GM23338 (cell line): ENCODE results near the gene PRMT9. TPM values are rescaled to one million over a fixed set of nuclear protein-coding genes. Genes with fewer than 3 reads are reported as not detected.
A peak's percentile ranks its signal among the peaks of the same experiment; 100 is the strongest.

Experiments used
- ATAC-seq: fragments of 200-7000 bp; cut with Tn5 transposase; 3 replicates; pipeline ENCODE4 v1.9.1; 2020
- DNase-seq: peaks from one replicate; pipeline ENCODE4 v3.0.0-alpha.2; 2015; ENCODE audit warnings: low spot score
- H2AFZ ChIP-seq: fragments of 200-600 bp; sonication (generic); 2 replicates; pipeline ENCODE4 v1.8.0; 2016; ENCODE audit warnings: antibody characterized with exemption, mild to moderate bottlenecking, moderate library complexity
- H3F3A ChIP-seq: fragments of 200-600 bp; sonication (generic); replicated peaks from 2 replicates; pipeline ENCODE4 v1.8.0; 2017; ENCODE audit warnings: antibody characterized with exemption, mixed run types, low read depth
- H3K27ac ChIP-seq: fragments of 200-600 bp; sonication (generic); 2 replicates; pipeline ENCODE4 v1.6.1; 2016; ENCODE audit warnings: low read depth
- H3K27me3 ChIP-seq: fragments of 200-600 bp; sonication (generic); 2 replicates; pipeline ENCODE4 v1.8.0; 2016; ENCODE audit warnings: mild to moderate bottlenecking, mixed run types, moderate library complexity; ENCODE audit not compliant: insufficient read depth
- H3K36me3 ChIP-seq: fragments of 200-600 bp; sonication (generic); 2 replicates; pipeline ENCODE4 v1.8.0; 2016; ENCODE audit warnings: mild to moderate bottlenecking; ENCODE audit not compliant: insufficient read depth
- H3K4me1 ChIP-seq: fragments of 200-600 bp; sonication (generic); 2 replicates; pipeline ENCODE4 v1.8.0; 2016; ENCODE audit warnings: mild to moderate bottlenecking, moderate library complexity; ENCODE audit not compliant: insufficient read depth
- H3K4me2 ChIP-seq: fragments of 200-600 bp; sonication (generic); 2 replicates; pipeline ENCODE4 v1.7.1; 2017; ENCODE audit warnings: mixed run types
- H3K4me3 ChIP-seq: fragments of 200-600 bp; sonication (generic); 2 replicates; pipeline ENCODE4 v1.6.1; 2016; ENCODE audit warnings: mixed run types
- H3K79me2 ChIP-seq: fragments of 200-600 bp; sonication (generic); replicated peaks from 2 replicates; pipeline ENCODE4 v1.8.0; 2017; ENCODE audit warnings: mild to moderate bottlenecking; ENCODE audit not compliant: insufficient read depth
- H3K9me2 ChIP-seq: fragments of 200-600 bp; sonication (generic); 2 replicates; pipeline ENCODE4 v1.8.0; 2017; ENCODE audit not compliant: insufficient read depth
- H4K20me1 ChIP-seq: fragments of 200-600 bp; sonication (generic); replicated peaks from 2 replicates; pipeline ENCODE4 v1.8.0; 2017; ENCODE audit warnings: mild to moderate bottlenecking; ENCODE audit not compliant: insufficient read depth
- H3K27ac Mint-ChIP-seq: 2 replicates; pipeline ENCODE4 v1.8.0; 2020; ENCODE audit warnings: inconsistent platforms, mild to moderate bottlenecking, moderate library complexity, mixed read lengths
- H3K27me3 Mint-ChIP-seq: 3 replicates; pipeline ENCODE4 v1.8.0; 2022; ENCODE audit warnings: low read depth, mild to moderate bottlenecking, moderate library complexity, mixed read lengths, inconsistent platforms; ENCODE audit not compliant: insufficient read depth, poor library complexity
- H3K36me3 Mint-ChIP-seq: 3 replicates; pipeline ENCODE4 v1.8.0; 2021; ENCODE audit warnings: low read depth, mild to moderate bottlenecking, inconsistent platforms, moderate library complexity, mixed read lengths
- H3K4me1 Mint-ChIP-seq: 3 replicates; pipeline ENCODE4 v1.8.0; 2020; ENCODE audit warnings: mild to moderate bottlenecking, inconsistent platforms, mixed read lengths
- H3K4me3 Mint-ChIP-seq: 3 replicates; pipeline ENCODE4 v1.8.0; 2021; ENCODE audit warnings: moderate library complexity, mild to moderate bottlenecking, inconsistent platforms, mixed read lengths
- H3K9me3 Mint-ChIP-seq: 3 replicates; pipeline ENCODE4 v1.8.0; 2020; ENCODE audit warnings: moderate library complexity, mild to moderate bottlenecking, inconsistent platforms, mixed read lengths
- CREB1 ChIP-seq: fragments of 250-450 bp; sonication (Bioruptor Pico); IDR thresholded peaks from 2 replicates; pipeline ENCODE4 v1.5.0; 2020; ENCODE audit warnings: low read depth, mild to moderate bottlenecking, moderate library complexity
- EZH2phosphoT487 ChIP-seq: fragments of 200-600 bp; sonication (generic); IDR thresholded peaks from one replicate; pipeline ENCODE4 v1.8.1; 2018; ENCODE audit warnings: antibody characterized with exemption; ENCODE audit not compliant: unreplicated experiment
- JUNB ChIP-seq: IDR thresholded peaks from one replicate; pipeline ENCODE4 v1.6.1; 2016; ENCODE audit warnings: antibody characterized with exemption; ENCODE audit not compliant: unreplicated experiment
- NANOG ChIP-seq: IDR thresholded peaks from 2 replicates; pipeline ENCODE4 v1.6.1; 2016; ENCODE audit warnings: antibody characterized with exemption, borderline replicate concordance
- POLR2AphosphoS5 ChIP-seq: IDR thresholded peaks from 2 replicates; pipeline ENCODE4 v1.6.1; 2016; ENCODE audit warnings: antibody characterized with exemption, low read depth
- ZNF114 ChIP-seq: fragments of 250-450 bp; sonication (Bioruptor Pico); IDR thresholded peaks from 2 replicates; pipeline ENCODE4 v1.5.0; 2020; ENCODE audit warnings: mild to moderate bottlenecking, moderate library complexity
- ZNF331 ChIP-seq: fragments of 250-450 bp; sonication (Bioruptor Pico); IDR thresholded peaks from 2 replicates; pipeline ENCODE4 v1.5.0; 2020; ENCODE audit warnings: low read depth, mild to moderate bottlenecking, moderate library complexity
- polyA plus RNA-seq: library from polyadenylated mRNA; unstranded; fragments of >200 nt; fragmentation: Nextera tagmentation; extraction: Ambion mirVana; gene quantifications from 2 replicates; pipeline ENCODE4 v1.2.1, GENCODE V29; 2016
- total RNA-seq: library from RNA; depleted of rRNA; stranded (reverse); fragments of >200 nt; shearing (Covaris generic); gene quantifications from 2 replicates; pipeline ENCODE4 v1.2.3, GENCODE V29; 2014
- TF ChIP-seq, protein P1 (sequence below), 2 experiments: fragments of 200-600 bp in 1 of 2; sonication (generic) in 1 of 2; conservative IDR thresholded peaks; 2 replicates each; pipeline versions ENCODE4 v1.5.1 to v1.6.1; 2016 to 2017; ENCODE audit warnings: antibody characterized with exemption in 2 of 2, low read depth in 2 of 2, mild to moderate bottlenecking in 2 of 2, moderate library complexity in 1 of 2
- TF ChIP-seq, protein P2 (sequence below): IDR thresholded peaks from one replicate; pipeline ENCODE4 v1.6.1; 2018; ENCODE audit warnings: antibody characterized with exemption; ENCODE audit not compliant: unreplicated experiment
- TF ChIP-seq, protein P3 (sequence below): fragments of 250-450 bp; sonication (Bioruptor Pico); IDR thresholded peaks from 2 replicates; pipeline ENCODE4 v1.5.0; 2020; ENCODE audit warnings: mild to moderate bottlenecking, moderate library complexity
- TF ChIP-seq, protein P4 (sequence below): IDR thresholded peaks from 2 replicates; pipeline ENCODE4 v1.6.1; 2016; ENCODE audit warnings: antibody characterized with exemption

PRMT9 gene
- total and polyA plus RNA-seq, 2 experiments from 2014 or later: 7.6 to 11.2 TPM

DNA sequence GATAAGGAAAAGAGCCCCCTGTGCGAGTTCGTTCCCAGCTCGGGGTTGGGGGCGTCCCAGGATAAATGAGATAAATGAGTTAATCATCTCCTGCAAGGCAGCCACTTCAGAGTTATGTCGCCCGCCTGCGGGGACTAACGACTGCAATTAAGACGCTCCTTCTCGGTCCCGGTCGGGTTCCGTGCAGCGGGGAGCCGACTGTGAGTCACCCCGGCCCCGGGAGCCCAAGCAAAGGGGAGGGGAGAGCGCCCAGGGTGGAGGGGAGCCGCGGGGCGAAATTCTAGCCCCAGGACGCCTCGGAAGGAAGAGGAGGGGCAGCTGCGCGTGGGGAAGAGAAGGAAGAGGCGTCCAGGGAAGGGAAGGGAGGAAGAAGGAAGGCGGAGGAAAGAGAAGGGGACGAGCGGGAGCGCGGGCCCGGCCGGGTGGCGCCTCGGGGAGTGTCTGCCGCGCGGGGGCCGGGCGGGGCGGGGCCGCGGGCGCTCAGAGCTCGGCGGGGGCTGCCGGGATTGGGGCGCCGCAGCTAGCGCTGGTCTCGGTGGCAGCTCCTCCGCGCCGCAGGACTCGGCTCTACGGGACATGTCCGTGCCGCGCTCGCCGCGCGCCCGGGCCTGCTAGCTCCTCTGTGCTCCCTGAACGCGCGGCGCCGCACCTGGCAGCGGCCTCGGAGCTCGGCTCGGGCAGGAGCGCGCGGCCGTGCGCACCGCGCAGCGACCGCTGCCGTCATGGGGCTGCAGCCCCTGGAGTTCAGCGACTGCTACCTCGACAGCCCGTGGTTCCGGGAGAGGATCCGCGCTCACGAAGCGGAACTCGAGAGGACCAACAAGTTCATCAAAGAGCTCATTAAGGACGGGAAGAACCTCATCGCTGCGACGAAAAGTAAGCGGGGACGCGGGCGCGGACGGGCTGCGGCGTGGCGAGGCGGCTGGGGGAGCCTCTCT is 47.9 kb upstream of the PRMT9 start, which contains the start of gene ARHGAP10:
ARHGAP10 (plus strand) TSS at position 509 of the 938 bp plus-strand sequence; CDS start at position 723, 214 bp downstream.
- H3K36me3 Mint-ChIP-seq: no peaks in the 10 kb centered on the region
- Histone ChIP-seq H3K27ac (no peak within 1 kb of the TSS), H3K27me3 (peaks cover 83% of the 10 kb centered on the region), H3K79me2 (no peaks in the 10 kb centered on the region), H3K4me3 (peak within 1 kb of the TSS; percentile 85), H3K4me2 (peak within 1 kb of the TSS; percentile 97), H2AFZ (peak within 1 kb of the TSS; percentile 97), H4K20me1 (no peaks in the 10 kb centered on the region), H3K36me3 (no peaks in the 10 kb centered on the region), H3K4me1 (peaks cover 21% of the 10 kb centered on the region), H3F3A (peaks cover 3% of the 10 kb centered on the region; the same call in 1 of the 2 replicates), H3K9me2 (no peaks in the 10 kb centered on the region)
- ATAC-seq (peak; percentile 65), DNase-seq (peak; percentile 70)
- TF ChIP-seq, protein P1, sequence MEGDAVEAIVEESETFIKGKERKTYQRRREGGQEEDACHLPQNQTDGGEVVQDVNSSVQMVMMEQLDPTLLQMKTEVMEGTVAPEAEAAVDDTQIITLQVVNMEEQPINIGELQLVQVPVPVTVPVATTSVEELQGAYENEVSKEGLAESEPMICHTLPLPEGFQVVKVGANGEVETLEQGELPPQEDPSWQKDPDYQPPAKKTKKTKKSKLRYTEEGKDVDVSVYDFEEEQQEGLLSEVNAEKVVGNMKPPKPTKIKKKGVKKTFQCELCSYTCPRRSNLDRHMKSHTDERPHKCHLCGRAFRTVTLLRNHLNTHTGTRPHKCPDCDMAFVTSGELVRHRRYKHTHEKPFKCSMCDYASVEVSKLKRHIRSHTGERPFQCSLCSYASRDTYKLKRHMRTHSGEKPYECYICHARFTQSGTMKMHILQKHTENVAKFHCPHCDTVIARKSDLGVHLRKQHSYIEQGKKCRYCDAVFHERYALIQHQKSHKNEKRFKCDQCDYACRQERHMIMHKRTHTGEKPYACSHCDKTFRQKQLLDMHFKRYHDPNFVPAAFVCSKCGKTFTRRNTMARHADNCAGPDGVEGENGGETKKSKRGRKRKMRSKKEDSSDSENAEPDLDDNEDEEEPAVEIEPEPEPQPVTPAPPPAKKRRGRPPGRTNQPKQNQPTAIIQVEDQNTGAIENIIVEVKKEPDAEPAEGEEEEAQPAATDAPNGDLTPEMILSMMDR (conservative IDR thresholded peaks at IDR 0.05; ENCODE audit: low read depth in 2 of 2): no peak
- TF ChIP-seq NANOG (no peak), JUNB (no peak), POLR2AphosphoS5 (no peak), ZNF331 (no peak), CREB1 (CRISPR knock-in tag) (no peak), EZH2phosphoT487 (no peak), ZNF114 (CRISPR knock-in tag) (no peak)
- TF ChIP-seq, protein P2, sequence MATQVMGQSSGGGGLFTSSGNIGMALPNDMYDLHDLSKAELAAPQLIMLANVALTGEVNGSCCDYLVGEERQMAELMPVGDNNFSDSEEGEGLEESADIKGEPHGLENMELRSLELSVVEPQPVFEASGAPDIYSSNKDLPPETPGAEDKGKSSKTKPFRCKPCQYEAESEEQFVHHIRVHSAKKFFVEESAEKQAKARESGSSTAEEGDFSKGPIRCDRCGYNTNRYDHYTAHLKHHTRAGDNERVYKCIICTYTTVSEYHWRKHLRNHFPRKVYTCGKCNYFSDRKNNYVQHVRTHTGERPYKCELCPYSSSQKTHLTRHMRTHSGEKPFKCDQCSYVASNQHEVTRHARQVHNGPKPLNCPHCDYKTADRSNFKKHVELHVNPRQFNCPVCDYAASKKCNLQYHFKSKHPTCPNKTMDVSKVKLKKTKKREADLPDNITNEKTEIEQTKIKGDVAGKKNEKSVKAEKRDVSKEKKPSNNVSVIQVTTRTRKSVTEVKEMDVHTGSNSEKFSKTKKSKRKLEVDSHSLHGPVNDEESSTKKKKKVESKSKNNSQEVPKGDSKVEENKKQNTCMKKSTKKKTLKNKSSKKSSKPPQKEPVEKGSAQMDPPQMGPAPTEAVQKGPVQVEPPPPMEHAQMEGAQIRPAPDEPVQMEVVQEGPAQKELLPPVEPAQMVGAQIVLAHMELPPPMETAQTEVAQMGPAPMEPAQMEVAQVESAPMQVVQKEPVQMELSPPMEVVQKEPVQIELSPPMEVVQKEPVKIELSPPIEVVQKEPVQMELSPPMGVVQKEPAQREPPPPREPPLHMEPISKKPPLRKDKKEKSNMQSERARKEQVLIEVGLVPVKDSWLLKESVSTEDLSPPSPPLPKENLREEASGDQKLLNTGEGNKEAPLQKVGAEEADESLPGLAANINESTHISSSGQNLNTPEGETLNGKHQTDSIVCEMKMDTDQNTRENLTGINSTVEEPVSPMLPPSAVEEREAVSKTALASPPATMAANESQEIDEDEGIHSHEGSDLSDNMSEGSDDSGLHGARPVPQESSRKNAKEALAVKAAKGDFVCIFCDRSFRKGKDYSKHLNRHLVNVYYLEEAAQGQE: no peak
- TF ChIP-seq, protein P3, sequence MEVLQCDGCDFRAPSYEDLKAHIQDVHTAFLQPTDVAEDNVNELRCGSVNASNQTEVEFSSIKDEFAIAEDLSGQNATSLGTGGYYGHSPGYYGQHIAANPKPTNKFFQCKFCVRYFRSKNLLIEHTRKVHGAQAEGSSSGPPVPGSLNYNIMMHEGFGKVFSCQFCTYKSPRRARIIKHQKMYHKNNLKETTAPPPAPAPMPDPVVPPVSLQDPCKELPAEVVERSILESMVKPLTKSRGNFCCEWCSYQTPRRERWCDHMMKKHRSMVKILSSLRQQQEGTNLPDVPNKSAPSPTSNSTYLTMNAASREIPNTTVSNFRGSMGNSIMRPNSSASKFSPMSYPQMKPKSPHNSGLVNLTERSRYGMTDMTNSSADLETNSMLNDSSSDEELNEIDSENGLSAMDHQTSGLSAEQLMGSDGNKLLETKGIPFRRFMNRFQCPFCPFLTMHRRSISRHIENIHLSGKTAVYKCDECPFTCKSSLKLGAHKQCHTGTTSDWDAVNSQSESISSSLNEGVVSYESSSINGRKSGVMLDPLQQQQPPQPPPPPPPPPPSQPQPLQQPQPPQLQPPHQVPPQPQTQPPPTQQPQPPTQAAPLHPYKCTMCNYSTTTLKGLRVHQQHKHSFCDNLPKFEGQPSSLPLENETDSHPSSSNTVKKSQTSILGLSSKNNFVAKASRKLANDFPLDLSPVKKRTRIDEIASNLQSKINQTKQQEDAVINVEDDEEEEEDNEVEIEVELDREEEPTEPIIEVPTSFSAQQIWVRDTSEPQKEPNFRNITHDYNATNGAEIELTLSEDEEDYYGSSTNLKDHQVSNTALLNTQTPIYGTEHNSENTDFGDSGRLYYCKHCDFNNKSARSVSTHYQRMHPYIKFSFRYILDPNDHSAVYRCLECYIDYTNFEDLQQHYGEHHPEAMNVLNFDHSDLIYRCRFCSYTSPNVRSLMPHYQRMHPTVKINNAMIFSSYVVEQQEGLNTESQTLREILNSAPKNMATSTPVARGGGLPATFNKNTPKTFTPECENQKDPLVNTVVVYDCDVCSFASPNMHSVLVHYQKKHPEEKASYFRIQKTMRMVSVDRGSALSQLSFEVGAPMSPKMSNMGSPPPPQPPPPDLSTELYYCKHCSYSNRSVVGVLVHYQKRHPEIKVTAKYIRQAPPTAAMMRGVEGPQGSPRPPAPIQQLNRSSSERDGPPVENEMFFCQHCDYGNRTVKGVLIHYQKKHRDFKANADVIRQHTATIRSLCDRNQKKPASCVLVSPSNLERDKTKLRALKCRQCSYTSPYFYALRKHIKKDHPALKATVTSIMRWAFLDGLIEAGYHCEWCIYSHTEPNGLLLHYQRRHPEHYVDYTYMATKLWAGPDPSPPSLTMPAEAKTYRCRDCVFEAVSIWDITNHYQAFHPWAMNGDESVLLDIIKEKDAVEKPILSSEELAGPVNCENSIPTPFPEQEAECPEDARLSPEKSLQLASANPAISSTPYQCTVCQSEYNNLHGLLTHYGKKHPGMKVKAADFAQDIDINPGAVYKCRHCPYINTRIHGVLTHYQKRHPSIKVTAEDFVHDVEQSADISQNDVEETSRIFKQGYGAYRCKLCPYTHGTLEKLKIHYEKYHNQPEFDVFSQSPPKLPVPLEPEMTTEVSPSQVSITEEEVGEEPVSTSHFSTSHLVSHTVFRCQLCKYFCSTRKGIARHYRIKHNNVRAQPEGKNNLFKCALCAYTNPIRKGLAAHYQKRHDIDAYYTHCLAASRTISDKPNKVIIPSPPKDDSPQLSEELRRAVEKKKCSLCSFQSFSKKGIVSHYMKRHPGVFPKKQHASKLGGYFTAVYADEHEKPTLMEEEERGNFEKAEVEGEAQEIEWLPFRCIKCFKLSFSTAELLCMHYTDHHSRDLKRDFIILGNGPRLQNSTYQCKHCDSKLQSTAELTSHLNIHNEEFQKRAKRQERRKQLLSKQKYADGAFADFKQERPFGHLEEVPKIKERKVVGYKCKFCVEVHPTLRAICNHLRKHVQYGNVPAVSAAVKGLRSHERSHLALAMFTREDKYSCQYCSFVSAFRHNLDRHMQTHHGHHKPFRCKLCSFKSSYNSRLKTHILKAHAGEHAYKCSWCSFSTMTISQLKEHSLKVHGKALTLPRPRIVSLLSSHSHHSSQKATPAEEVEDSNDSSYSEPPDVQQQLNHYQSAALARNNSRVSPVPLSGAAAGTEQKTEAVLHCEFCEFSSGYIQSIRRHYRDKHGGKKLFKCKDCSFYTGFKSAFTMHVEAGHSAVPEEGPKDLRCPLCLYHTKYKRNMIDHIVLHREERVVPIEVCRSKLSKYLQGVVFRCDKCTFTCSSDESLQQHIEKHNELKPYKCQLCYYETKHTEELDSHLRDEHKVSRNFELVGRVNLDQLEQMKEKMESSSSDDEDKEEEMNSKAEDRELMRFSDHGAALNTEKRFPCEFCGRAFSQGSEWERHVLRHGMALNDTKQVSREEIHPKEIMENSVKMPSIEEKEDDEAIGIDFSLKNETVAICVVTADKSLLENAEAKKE (CRISPR knock-in tag): no peak
- TF ChIP-seq, protein P4, sequence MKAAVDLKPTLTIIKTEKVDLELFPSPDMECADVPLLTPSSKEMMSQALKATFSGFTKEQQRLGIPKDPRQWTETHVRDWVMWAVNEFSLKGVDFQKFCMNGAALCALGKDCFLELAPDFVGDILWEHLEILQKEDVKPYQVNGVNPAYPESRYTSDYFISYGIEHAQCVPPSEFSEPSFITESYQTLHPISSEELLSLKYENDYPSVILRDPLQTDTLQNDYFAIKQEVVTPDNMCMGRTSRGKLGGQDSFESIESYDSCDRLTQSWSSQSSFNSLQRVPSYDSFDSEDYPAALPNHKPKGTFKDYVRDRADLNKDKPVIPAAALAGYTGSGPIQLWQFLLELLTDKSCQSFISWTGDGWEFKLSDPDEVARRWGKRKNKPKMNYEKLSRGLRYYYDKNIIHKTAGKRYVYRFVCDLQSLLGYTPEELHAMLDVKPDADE: no peak
- H3K4me1 Mint-ChIP-seq: peaks cover 35% of the 10 kb centered on the region
- no peaks in the 10 kb centered on the region for H3K9me3 Mint-ChIP-seq
- peaks cover 31% of the 10 kb centered on the region for H3K27me3 Mint-ChIP-seq
- H3K4me3 Mint-ChIP-seq: peak within 1 kb of the TSS; percentile 82
- no peak within 1 kb of the TSS for H3K27ac Mint-ChIP-seq
